ENCODE data around the gene FAT1.

DNA sequence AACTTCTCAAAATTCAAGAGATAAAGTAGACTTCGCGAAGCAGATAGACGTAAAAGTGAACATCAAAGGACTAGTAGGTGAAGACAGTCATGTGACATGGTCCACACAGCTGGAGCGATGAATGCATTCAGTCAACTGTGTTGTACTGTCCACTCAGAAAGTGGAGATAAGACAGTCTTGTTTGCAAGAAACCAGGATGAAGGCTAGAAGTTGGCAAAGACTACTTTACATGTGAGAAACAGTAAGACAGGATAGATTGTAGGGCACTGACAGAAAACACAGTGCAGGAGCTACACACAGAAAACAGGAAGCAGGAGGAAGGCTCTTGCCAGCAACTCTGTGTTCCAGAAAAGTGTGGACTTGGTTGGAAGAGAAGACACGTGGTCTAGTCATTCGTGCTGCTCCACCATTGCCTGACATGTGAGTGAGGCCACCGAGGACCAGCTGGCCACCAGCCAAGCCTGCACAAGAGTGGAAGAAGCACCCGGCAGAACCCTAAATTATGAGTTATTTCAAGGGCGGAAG is 78.9 kb downstream of the FAT1 start:
- TF ChIP-seq EP300 (IDR thresholded peaks at IDR 0.05) = no peak
- TF ChIP-seq, protein P1, sequence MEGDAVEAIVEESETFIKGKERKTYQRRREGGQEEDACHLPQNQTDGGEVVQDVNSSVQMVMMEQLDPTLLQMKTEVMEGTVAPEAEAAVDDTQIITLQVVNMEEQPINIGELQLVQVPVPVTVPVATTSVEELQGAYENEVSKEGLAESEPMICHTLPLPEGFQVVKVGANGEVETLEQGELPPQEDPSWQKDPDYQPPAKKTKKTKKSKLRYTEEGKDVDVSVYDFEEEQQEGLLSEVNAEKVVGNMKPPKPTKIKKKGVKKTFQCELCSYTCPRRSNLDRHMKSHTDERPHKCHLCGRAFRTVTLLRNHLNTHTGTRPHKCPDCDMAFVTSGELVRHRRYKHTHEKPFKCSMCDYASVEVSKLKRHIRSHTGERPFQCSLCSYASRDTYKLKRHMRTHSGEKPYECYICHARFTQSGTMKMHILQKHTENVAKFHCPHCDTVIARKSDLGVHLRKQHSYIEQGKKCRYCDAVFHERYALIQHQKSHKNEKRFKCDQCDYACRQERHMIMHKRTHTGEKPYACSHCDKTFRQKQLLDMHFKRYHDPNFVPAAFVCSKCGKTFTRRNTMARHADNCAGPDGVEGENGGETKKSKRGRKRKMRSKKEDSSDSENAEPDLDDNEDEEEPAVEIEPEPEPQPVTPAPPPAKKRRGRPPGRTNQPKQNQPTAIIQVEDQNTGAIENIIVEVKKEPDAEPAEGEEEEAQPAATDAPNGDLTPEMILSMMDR (IDR thresholded peaks at IDR 0.05) = no peak
- no peak for TF ChIP-seq POLR2A (IDR thresholded peaks at IDR 0.05)
- TF ChIP-seq POLR2AphosphoS5 (IDR thresholded peaks at IDR 0.05) = peak in 2 of 4 donors; percentile 37 to 48

All from sigmoid colon (tissue), 4 donors.